HG03442 (cell line): ENCODE data around the gene WDR89.
"Not testable (repeated sequence)": the region's sequence is repeated elsewhere in the genome, so short reads cannot be mapped to it uniquely, and the experiment has no call there.

Experiments used
- ATAC-seq: cut with Tn5 transposase; IDR thresholded peaks from one replicate; pipeline ENCODE4 v1.9.1; 2021; ENCODE audit warnings: mild to moderate bottlenecking, moderate library complexity; ENCODE audit not compliant: unreplicated experiment

WDR89 gene

GRCh38 chr14:63641473-63642228 is at the start of gene WDR89:
Gene WDR89, minus strand, starts transcription at chr14:63641871. Its CDS starts 41,929 bp downstream, at chr14:63599942.
- ATAC-seq: peak; percentile 86

- no peak for ATAC-seq
These were observed 47.5 kb upstream of the WDR89 start for GRCh38 chr14:63689132-63689531.

- no peak for ATAC-seq
These were observed 45.3 kb upstream of the WDR89 start for GRCh38 chr14:63686926-63687325.

GRCh38 chr14:63685401-63685800 is 43.7 kb upstream of the WDR89 start:
- no peak for ATAC-seq

- ATAC-seq: no peak
These were observed 41.3 kb upstream of the WDR89 start for GRCh38 chr14:63682727-63683593.

GRCh38 chr14:63678536-63678935 is 36.9 kb upstream of the WDR89 start:
- ATAC-seq: no peak

GRCh38 chr14:63677891-63678379 is 36.3 kb upstream of the WDR89 start:
- ATAC-seq: no peak

- no peak for ATAC-seq
These were observed 34.9 kb upstream of the WDR89 start for GRCh38 chr14:63676615-63677014.

- ATAC-seq: no peak
These were observed 32.3 kb upstream of the WDR89 start for GRCh38 chr14:63673886-63674497.

GRCh38 chr14:63673255-63673654 is 31.6 kb upstream of the WDR89 start:
- no peak for ATAC-seq

GRCh38 chr14:63672417-63673180 is 30.9 kb upstream of the WDR89 start:
- ATAC-seq: peak; percentile 47

- no peak for ATAC-seq
These were observed 30.3 kb upstream of the WDR89 start for GRCh38 chr14:63671987-63672386.

- ATAC-seq: no peak
These were observed 29.0 kb upstream of the WDR89 start for GRCh38 chr14:63670692-63671091.

- no peak for ATAC-seq
These were observed 24.7 kb upstream of the WDR89 start for GRCh38 chr14:63666335-63666734.

- ATAC-seq: no peak
These were observed 22.0 kb upstream of the WDR89 start for GRCh38 chr14:63663428-63664341.

- ATAC-seq: no peak
These were observed 21.1 kb upstream of the WDR89 start for GRCh38 chr14:63662776-63663175.

- ATAC-seq: not testable (repeated sequence)
These were observed 20.2 kb upstream of the WDR89 start for GRCh38 chr14:63661881-63662280.

- ATAC-seq: no peak
These were observed 18.1 kb upstream of the WDR89 start for GRCh38 chr14:63659726-63660125.

GRCh38 chr14:63656194-63656593 is 14.5 kb upstream of the WDR89 start:
- ATAC-seq: no peak

GRCh38 chr14:63654936-63655335 is 13.3 kb upstream of the WDR89 start:
- no peak for ATAC-seq
